Stimulated activated CD8-positive, alpha-beta memory T cell treated with anti-CD3 and anti-CD28 coated beads, Interleukin-12 subunit alpha, Interleukin-12 subunit beta, amount 100 ng/mL, for 1 hour (primary cell): ENCODE measurements around the gene ADGRB2.

Experiments used
- DNase-seq: peaks from one replicate; pipeline ENCODE4 v3.0.0-alpha.2; 2020; ENCODE audit warnings: low read depth

The ADGRB2 gene, protein sequence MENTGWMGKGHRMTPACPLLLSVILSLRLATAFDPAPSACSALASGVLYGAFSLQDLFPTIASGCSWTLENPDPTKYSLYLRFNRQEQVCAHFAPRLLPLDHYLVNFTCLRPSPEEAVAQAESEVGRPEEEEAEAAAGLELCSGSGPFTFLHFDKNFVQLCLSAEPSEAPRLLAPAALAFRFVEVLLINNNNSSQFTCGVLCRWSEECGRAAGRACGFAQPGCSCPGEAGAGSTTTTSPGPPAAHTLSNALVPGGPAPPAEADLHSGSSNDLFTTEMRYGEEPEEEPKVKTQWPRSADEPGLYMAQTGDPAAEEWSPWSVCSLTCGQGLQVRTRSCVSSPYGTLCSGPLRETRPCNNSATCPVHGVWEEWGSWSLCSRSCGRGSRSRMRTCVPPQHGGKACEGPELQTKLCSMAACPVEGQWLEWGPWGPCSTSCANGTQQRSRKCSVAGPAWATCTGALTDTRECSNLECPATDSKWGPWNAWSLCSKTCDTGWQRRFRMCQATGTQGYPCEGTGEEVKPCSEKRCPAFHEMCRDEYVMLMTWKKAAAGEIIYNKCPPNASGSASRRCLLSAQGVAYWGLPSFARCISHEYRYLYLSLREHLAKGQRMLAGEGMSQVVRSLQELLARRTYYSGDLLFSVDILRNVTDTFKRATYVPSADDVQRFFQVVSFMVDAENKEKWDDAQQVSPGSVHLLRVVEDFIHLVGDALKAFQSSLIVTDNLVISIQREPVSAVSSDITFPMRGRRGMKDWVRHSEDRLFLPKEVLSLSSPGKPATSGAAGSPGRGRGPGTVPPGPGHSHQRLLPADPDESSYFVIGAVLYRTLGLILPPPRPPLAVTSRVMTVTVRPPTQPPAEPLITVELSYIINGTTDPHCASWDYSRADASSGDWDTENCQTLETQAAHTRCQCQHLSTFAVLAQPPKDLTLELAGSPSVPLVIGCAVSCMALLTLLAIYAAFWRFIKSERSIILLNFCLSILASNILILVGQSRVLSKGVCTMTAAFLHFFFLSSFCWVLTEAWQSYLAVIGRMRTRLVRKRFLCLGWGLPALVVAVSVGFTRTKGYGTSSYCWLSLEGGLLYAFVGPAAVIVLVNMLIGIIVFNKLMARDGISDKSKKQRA (N-terminal part only)

DNA sequence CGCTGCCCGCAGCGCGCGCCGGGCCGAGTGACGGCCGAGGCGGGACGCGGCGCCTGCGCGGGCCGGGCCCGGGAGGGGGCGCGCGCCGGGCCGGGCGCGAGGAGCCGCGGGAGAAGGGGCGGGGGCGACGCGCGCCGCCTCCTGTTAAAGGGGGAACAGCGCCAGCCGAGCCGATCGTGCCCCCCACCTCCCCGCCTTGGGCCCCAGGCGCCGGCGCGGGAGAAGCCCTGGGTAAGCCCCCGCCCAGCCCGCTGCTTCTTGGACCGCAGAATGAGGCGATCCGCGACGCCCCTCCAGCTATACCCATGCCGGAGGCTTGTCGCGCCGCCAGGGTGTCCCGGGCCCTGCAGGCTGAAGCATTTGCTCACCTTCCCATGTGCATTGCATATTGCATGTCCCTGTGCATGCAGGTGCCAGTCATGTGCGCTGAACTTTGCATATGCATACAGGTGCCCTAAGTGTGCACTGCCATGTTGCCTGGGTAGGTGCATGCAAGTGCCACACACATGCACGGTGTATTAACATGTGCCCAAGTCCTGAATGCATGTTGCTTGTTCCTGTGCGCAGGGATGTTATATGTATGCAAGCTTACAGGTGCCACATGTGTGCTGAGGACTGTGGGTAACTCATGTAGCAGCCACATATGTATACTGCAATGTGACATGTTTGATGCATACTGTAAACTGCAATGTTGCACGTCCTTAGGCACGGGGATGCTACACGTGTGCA is at the start of gene ADGRB2:
ADGRB2 (minus strand) TSS at position 29 of the 729 bp plus-strand sequence. CDS start 7,119 bp downstream, outside the sequence.
- DNase-seq, result no peak

DNA sequence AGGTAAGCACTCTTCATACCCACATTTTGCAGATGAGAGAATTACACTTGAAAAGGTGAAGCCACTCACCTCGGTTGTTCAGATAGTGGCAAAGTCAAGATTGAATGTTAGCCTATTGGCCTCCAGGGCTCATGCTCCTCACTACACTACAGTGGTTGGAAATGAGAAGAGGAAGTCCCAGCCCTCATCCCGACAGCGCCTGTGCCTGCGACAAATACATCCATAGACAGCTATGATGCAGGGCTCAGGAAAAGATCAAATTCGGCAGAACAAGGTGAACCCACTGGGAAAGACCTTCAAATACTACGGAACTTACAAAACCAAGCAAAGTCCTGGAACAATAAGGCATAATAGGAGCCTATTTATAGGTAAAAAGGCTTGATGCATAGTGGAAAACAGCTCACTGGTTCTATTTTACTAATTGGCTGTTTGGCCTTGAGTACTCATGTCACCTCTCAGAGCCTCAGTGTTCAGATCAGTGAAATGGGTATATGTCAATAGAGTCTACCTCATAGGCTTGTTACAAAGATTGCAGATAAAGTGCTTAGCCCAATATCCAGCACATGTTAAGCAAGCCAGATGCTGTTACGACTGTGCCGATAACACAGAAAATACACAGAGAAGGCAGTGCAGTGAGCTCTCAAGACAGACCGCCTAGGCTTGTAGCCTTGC is 48.2 kb upstream of the ADGRB2 start:
- DNase-seq, result no peak

DNA sequence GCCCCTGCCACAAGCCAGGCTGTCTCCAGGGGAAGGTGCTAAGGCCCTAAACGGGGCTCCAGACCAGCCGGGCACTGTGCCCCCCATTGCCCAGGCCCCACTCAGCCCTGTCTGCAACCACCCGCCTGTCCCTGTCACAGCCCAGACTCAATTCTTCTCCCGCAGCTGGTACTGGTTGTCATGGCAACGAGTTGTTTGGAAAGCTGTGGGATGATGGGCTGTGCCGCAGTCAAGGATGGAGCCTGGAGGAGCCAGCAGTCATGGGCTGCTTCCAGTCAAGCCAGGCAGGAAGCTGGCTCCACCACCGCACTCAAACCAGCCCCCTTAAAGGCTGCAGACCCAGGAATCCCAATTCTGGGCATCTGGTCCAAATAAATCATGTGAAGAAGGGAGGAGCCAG is 47.5 kb upstream of the ADGRB2 start:
- no peak for DNase-seq

DNA sequence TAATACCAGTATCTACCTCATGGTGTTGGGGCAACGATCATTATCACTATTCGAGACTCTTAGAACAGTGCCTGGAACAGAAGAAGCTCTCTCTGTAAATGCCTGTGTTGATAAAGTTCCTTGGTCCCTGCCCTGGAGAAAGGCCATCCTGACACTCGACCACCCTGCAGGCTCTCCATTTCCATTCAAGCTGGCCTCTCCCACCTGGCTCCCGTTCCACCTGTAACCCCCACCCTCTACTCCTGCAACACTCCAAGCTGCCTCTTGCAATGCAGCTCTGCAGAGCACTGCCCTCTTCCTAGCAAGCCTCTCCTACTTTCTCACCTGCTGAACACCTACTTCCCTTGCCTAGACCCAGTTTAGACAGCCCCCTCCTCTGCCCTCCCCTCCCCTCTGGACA is 45.6 kb upstream of the ADGRB2 start:
- no peak for DNase-seq

DNA sequence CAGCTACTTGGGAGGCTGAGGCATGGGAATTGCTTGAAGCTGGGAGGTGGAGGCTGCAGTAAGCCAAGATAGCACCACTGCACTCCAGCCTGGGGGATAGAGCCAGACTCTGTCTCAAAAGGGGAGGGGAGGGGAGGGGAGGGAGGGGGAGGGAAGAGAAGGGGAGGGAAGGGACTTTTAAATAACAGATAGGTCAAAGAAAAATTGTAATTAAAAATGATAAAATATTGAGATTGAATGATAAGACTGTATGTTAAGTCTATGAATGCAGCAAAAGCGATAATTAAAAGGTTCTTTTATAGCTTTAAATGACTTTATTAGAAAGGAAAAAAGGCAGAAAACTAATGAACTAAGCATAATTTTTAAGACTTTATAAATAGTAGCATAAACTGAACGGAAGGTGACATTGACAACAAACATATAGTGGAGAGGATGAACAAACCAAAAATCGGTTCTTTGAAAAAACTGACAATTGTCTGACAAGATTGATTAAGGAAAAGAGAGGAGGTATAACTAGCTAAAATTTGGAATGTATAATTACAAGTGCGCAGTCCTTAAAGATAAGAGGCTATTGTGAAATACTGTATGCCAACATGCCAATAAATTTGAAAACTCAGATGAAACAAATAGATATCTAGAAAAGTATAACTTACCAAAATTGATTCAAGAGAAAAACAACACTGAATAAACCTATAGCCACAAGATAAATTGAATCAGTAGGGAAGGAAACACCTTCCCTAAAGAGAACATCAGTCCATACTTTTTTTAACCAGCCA is 43.3 kb upstream of the ADGRB2 start:
- no peak for DNase-seq

DNA sequence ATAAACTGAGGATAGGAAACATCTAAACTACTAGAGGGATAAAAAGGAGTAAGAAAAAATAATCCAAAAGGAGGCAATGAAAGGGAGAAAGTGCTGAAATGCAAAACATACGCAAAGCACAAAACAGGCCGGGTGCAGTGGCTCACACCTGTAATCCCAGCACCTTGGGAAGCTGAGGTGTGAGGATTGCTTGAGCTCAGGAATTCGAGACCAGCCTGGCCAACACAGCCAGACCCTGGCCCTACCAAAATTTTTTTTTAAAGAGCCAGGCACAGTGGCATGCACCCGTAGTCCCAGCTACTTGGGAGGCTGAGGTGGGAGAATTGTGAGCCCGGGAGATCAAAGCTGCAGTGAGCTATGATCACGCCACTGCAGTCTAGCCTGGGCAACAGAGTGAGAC is 41.2 kb upstream of the ADGRB2 start:
- no peak for DNase-seq

DNA sequence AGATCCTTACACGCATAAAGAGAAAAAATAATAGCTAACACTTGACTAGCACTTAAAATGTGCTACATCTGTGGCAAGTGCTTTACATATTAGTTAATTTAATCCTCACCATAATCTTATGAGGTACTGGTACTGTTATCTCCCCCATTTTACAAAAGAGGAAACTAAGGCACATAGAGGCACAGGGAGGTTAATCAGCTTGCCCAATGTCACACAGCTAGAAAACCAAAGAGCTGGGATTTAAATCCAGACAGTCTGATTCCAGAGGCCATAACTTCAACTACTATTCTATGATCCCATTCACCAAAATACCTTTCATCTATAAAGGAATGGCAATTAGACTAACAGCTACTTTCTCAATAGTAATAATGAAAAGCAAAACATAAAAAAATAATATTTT is 40.0 kb upstream of the ADGRB2 start:
- DNase-seq, result no peak

DNA sequence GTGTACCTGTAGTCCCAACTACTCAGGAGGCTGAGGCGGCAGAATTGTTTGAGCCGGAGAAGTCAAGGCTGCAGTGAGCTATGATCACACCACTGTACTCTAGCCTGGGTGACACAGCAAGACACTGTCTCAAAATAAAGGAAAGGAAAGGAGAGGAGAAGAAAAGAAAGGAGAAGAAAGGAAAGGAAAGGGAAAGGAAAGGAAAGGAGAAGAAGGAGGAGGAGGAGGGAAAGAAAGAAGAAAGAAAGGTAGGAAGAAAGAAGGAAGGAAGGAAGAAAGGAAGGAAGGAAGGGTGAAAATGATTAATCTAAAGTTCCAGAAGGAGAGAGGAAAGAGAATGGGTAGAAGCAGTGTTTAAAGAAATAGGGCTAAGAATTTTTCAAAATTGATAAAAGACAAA is 39.5 kb upstream of the ADGRB2 start:
- DNase-seq, result no peak

DNA sequence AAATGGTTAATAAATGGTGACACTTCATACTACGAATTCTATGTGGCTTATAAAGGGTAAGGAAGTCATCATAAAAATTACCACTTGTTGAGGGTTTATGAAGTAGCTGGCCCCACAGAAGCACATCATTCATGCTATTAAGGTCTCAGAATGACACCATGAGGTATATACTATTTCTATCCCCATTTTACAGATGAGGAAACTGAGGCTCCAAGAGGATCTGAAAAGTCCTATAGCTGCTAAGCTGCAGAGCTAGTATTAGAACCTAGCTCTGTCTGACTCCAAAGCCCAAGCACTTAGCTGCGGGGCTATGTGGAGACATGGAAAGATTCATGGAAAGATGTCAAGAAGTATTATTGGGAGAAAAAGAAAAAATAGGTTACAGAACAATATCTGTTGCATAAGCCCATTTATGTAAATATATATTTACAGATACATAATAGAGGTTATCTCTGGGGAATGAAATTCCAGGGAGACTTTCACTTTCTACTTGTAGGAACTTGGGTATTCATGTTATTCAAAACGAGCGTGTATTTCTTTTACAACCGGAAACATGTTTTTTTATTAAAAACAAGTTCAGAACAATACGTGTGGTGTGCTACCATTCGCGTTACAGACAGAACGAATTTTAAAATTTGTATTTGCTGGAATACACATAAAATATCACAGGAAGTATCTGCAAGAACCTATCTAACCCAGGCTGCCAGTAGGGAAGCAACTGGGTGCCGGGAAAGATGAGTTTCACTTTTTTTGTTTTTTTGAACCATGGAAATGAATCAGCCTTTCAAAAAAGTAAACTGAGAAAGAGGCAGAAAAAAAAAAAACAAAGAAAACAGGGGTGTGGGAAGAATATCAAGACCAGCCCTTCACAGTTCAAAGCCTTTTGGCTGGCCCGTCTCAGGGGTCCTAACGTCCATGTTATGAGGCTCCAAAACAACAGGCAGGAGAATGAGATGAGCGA is 38.3 kb upstream of the ADGRB2 start:
- no peak for DNase-seq

DNA sequence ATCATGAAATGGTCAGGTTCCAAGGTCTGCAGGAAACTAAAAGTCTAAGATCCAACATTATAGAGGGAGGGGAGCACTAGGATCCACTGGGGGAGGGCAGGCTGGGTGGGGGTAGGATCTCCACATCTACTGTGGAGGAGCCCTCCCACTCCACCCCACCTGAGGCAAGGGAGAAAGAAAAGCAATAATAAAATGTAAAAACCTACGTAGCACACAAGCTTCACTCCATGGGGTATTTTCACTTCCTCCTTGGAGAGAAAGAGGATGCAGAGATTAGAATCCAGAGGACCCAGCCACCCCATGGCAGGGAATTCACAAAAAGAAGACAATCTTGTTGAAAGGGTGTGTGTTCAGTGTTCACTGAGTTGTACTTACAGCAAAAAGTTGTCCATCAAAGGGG is 37.3 kb upstream of the ADGRB2 start:
- no peak for DNase-seq

DNA sequence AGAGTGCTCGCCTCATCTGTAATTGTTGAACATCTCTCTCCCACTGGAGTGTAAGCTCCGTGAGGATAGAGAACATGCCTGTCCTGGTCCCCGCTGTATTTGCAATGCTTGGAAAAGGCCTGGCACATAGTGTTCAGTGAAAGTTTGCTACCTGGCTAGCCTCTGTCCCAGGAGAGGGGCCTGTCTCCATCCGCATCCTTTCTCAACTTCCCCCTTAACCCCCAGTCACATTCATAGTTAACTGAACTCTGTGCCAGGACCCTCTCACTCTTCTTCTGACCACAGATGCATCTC is 36.5 kb upstream of the ADGRB2 start:
- no peak for DNase-seq

DNA sequence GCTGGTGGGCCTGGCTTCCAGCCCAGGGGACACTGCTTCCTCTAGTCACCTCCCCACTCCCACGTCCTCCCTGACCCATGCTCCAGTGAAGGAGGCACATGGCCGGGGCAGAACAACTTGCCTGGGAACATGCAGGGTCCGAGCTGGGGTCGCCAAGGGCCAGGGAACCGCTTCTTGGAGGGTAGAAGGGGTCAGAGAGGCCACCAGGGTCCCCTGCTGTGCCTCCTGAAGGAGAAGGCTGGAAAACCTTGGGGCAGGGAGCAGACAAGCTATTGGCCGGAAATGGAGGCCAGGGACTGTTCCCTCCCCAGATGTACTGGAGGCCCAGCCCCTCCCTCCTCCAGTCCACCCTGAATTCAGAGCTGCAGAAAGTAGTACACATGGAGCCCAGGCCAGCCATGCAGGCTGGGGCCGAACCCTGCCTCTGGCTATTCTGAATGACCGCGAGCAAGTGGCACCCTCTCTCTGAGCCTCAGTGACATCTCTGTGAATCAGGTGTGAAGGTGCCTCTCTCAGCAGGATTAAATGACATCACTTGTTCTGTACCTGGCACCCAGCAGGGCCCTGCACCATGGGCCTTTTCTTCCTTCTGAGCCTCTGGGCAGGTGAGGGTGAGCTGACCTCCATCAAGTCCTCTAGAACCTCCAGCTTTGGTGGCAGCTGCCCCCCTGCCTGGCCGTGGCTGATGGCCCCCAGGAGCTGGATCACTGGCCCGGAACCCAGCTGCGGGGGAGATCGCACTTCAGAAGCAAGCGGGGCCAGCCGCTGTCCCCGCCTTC is 35.9 kb upstream of the ADGRB2 start:
- DNase-seq, result no peak

DNA sequence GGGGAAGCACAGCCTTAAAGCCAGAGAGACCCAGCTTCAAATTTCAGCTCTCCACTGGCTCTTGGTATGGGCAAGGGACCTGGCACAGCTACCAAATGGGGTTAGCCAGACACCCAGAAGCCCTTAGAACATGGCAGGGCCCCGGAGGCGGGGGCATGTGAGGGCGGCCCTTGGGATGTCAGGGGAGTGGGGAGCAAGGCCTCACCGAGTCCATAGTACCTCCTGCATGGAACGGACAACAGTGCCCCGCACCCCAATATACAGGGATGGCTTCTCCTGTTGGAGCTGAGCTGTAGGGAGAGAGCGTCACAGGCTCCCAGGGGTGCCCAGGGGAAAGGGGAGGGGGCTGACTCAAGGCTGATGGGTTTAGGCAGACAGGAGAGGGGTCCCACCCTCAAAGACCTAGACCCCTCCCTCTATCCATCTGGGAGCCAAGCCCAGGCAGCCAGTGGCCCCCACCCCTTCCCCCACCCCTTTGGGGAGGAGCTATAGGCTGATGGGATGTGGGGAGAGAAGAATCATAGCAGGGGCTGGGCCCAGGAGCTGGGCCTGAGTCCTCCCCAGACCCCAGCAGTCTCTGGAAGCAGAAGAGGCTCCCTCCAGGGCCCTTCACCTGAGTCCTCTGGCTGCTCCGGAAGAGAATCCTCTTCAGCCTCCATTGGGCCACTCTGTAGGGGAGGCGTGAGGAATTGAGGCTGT is 35.2 kb upstream of the ADGRB2 start:
- no peak for DNase-seq

DNA sequence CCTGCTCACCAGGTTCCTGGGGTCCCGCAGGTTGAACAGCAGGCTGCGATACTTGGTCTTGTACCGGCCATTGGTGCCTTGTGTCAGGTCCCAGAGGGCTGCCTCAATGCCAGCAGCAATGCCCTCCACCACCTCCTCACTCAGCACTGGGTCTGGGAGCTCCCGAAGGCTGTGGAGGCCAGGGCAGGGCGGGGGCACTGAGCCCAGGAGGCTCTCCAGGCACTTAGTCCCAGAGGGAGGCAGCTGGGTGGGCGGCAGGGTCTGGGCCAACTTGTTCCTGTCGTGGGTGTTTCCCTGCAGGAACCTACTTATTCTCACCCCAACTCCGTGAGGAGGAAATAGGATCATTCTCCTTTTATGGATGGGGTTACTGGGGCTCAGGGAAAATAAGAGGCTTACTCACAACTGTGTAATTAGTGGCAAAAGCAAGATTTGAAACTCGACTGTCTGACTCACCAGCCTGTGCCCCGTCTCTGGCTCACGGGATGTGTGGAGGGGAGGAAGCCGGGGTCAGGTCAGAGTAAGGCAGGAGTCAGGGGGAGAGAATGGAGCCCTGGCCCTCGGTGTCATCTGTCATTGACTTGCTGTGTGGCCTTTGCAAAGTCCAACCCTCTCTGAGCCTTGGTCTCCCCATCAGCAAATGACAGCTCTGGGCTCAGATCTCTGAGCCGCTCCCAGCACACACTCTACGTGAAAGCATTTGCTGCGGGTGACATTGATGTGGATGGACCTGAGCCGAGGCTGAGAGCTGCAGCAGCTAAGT is 34.5 kb upstream of the ADGRB2 start:
- no peak for DNase-seq

DNA sequence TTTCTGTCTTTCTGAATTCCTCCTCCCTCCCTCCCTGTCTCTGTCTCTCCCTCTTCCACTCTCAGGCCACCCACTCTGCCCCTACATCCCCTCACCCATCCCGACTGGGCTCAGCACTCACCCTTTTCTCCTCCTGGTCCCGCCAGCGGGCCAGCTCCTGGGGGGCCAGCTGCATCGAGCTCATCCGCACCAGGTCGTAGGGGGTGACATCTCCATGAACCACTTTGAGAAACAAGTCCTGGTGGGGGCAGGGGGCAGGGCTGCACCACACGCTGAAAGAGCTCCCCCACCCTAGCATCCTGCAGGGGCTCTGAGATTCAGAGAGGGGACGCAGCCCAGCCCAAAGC is 33.9 kb upstream of the ADGRB2 start:
- no peak for DNase-seq

DNA sequence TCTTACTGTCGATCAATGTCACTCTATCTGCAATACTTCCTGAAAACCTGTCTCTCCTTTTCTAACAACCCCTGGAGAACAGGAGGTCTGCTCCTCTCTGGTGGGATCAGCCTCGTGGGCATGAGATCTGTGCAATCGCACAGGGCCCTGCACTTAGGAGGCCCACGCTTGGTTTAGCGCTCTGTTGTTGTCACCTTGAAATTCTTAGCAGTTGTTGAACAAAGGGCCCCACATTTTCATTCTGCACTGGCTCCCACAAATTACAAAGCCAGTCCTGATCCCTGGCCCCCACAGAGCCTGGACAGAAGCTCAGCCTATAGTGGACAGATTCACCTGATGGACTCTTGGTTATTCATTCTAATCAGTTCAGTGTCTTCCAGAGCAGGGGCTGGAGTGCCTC is 33.1 kb upstream of the ADGRB2 start:
- DNase-seq, result no peak

DNA sequence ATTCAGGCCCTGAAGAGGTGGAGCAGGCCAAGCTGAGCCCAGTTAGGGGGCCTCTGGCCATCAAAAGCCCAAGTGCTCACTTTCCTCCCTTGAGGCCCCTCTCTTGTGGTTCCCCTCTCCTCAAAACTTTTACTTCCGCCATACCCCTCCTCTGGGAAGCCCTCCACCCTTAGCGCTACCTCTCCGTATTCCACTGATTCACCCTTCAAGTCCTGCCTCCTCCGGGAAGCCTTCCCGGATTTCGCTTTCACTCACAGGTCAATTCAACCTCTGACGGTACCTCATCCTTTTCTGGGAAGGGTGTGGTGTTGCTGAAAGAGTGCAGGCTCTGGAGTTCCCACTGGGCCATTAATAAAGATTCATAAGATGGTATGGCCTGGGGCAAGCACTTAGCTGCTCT is 32.6 kb upstream of the ADGRB2 start:
- no peak for DNase-seq
